ENCODE data around the gene CFAP299. TPM values are rescaled to one million over a fixed set of nuclear protein-coding genes. Genes with fewer than 3 reads are reported as not detected.

CFAP299 gene
- total and polyA plus RNA-seq, 2 donors (not counting 3 experiments of a cell fraction or from before 2014, with no cell fraction given) = not detected

GRCh38 chr4:80452055-80452454 lies 116.5 kb downstream of the CFAP299 start:
- H3K27ac ChIP-seq (ENCODE audit: insufficient read depth, low read depth, low read length) = no peak overlapping the region
- H3K27me3 ChIP-seq (ENCODE audit: control insufficient read depth in 2 of 2, insufficient read depth in 2 of 2, low read length in 2 of 2) = no peaks in the 10 kb centered on the region
- H3K9me1 ChIP-seq (replicated peaks; ENCODE audit: control insufficient read depth, extremely low read depth, insufficient read depth, low read length) = no peaks in the 10 kb centered on the region
- no peaks in the 10 kb centered on the region for H3K4me1 ChIP-seq (ENCODE audit: control insufficient read depth, extremely low read depth, insufficient read depth, low read length)
- TF ChIP-seq MAX (IDR thresholded peaks at IDR 0.05; ENCODE audit: insufficient read depth, insufficient read length) = no peak
- no peak for TF ChIP-seq FOS (IDR thresholded peaks at IDR 0.05; ENCODE audit: borderline replicate concordance, insufficient read depth, low read length)
- TF ChIP-seq POLR2A (IDR thresholded peaks at IDR 0.05; ENCODE audit: low read depth, low read length) = no peak
- TF ChIP-seq MYC (IDR thresholded peaks at IDR 0.05; ENCODE audit: low read depth, low read length) = no peak
- TF ChIP-seq POLR2AphosphoS5 (IDR thresholded peaks at IDR 0.05; ENCODE audit: insufficient read depth, low read depth, low read length) = no peak
- no peak for TF ChIP-seq CTCF (IDR thresholded peaks at IDR 0.05; ENCODE audit: extremely low read depth in 1 of 2, insufficient read depth in 1 of 2, low read depth in 1 of 2, low read length in 2 of 2)
- no peak for TF ChIP-seq JUN (IDR thresholded peaks at IDR 0.05; ENCODE audit: borderline replicate concordance, insufficient read depth, insufficient read length, low read depth)
- no peak for TF ChIP-seq GATA2 (IDR thresholded peaks at IDR 0.05; ENCODE audit: insufficient read depth, insufficient read length, low read depth, low read length)
- TF ChIP-seq EZH2 (IDR thresholded peaks at IDR 0.05; ENCODE audit: borderline replicate concordance, low read depth, low read length, severe bottlenecking) = no peak
- no TSS peak for BruUV-seq (replicated peaks)
- no peak for FAIRE-seq
- no peak for DNase-seq (ENCODE audit: low read depth, low spot score)
- ChIA-PET POLR2A (no interaction called here), CTCF (no interaction called here)
- H3K4me2 ChIP-seq (ENCODE audit: insufficient read depth, low read length) = no peak overlapping the region
- no peak overlapping the region for H3K4me3 ChIP-seq (replicated peaks in 1 of 3; ENCODE audit: insufficient read depth in 1 of 3, low read depth in 1 of 3, low read length in 3 of 3)
- no peak overlapping the region for H3K9ac ChIP-seq (replicated peaks; ENCODE audit: extremely low read depth, insufficient read depth, low read length)
- dilution Hi-C loops (cut with MboI; ENCODE audit: extremely low pct_ligation_motif_present, low sequenced_read_pairs) = no loop called here
- H2AFZ ChIP-seq (ENCODE audit: low read depth, low read length) = no peak overlapping the region
- no peaks in the 10 kb centered on the region for H3K9me3 ChIP-seq (replicated peaks; ENCODE audit: control insufficient read depth, insufficient read depth, low read length)
- H3K79me2 ChIP-seq (ENCODE audit: control insufficient read depth, insufficient read depth, low read length) = no peaks in the 10 kb centered on the region
- no peaks in the 10 kb centered on the region for H3K36me3 ChIP-seq (ENCODE audit: control insufficient read depth in 2 of 2, extremely low read depth in 1 of 2, insufficient read depth in 2 of 2, low read length in 2 of 2)
- no peaks in the 10 kb centered on the region for H4K20me1 ChIP-seq (replicated peaks; ENCODE audit: control insufficient read depth, extremely low read depth, insufficient read depth, low read length)
- intact Hi-C loops (cut with micrococcal nuclease) = no loop called here

Measured in endothelial cell of umbilical vein (primary cell).